Right kidney (tissue), 1 donor: ENCODE data around the gene NTRK2.
A peak's percentile ranks its signal among the peaks of the same experiment; 100 is the strongest.

Experiments
- DNase-seq: peaks from one replicate; pipeline ENCODE4 v3.0.0-alpha.2; 2016

NTRK2 gene

GRCh38 chr9:84941792-84942191 is 272.3 kb downstream of the NTRK2 start:
- no peak for DNase-seq

- no peak for DNase-seq
Observed at GRCh38 chr9:84943482-84944050, 274.0 kb downstream of the NTRK2 start.

- DNase-seq, result no peak
Observed at GRCh38 chr9:84945878-84946538, 276.5 kb downstream of the NTRK2 start.

- DNase-seq, result no peak
Observed at GRCh38 chr9:84947412-84947972, 278.0 kb downstream of the NTRK2 start.

- no peak for DNase-seq
Observed at GRCh38 chr9:84949258-84949657, 279.7 kb downstream of the NTRK2 start.

- no peak for DNase-seq
Observed at GRCh38 chr9:84949971-84950370, 280.4 kb downstream of the NTRK2 start.

GRCh38 chr9:84950879-84951811 is 281.6 kb downstream of the NTRK2 start:
- DNase-seq, result no peak

- DNase-seq, result no peak
Observed at GRCh38 chr9:84953252-84953773, 283.8 kb downstream of the NTRK2 start.

GRCh38 chr9:84953797-84954705 is 284.5 kb downstream of the NTRK2 start:
- DNase-seq, result peak; percentile 75

GRCh38 chr9:84955155-84955554 is 285.6 kb downstream of the NTRK2 start:
- DNase-seq, result no peak

- DNase-seq, result no peak
Observed at GRCh38 chr9:84955971-84956370, 286.4 kb downstream of the NTRK2 start.

- DNase-seq, result no peak
Observed at GRCh38 chr9:84959339-84959738, 289.8 kb downstream of the NTRK2 start.

GRCh38 chr9:84966876-84967830 is 297.6 kb downstream of the NTRK2 start:
- no peak for DNase-seq

- no peak for DNase-seq
Observed at GRCh38 chr9:84969084-84969483, 299.6 kb downstream of the NTRK2 start.

- DNase-seq, result no peak
Observed at GRCh38 chr9:84969736-84970135, 300.2 kb downstream of the NTRK2 start.

- DNase-seq, result no peak
Observed at GRCh38 chr9:84970432-84970831, 300.9 kb downstream of the NTRK2 start.

GRCh38 chr9:84971571-84971970 is 302.0 kb downstream of the NTRK2 start:
- no peak for DNase-seq

- no peak for DNase-seq
Observed at GRCh38 chr9:84974258-84974657, 304.7 kb downstream of the NTRK2 start.

- no peak for DNase-seq
Observed at GRCh38 chr9:84974855-84975254, 305.3 kb downstream of the NTRK2 start.

GRCh38 chr9:84975926-84976325 is 306.4 kb downstream of the NTRK2 start:
- DNase-seq, result no peak
